HG02798 (cell line): ENCODE measurements around the gene VTI1A.

Source experiments
- ATAC-seq: cut with Tn5 transposase; IDR thresholded peaks from one replicate; pipeline ENCODE4 v1.9.1; 2021; ENCODE audit warnings: mild to moderate bottlenecking; ENCODE audit not compliant: unreplicated experiment, poor library complexity

Gene VTI1A

DNA sequence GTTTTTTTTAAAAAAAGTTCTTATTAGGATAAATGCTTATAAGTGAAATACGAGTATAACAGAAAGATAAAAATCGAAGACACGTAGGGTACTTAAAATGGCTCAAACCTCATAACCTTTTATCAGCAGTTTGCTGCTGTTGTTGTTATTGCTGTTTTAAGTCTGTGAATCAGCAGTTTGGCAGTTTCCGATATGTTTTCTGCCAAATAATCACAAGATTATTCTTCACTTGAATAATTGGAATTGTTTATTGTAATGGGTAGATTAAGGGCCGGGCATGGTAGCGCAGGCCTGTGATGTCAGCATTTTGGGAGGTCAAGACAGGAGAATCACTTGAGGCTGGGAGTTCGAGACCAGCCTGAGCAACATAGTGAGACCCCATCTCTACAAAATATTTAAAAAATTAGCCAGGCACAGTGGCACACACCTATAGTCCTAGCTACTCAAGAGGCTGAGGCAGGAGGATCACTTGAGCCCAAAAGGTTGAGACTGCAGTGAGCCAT is 177.6 kb downstream of the VTI1A start:
- no peak for ATAC-seq

GRCh38 chr10:112628951-112629609 is 182.1 kb downstream of the VTI1A start:
- ATAC-seq = no peak

GRCh38 chr10:112631501-112632400 is 184.7 kb downstream of the VTI1A start:
- ATAC-seq = no peak

DNA sequence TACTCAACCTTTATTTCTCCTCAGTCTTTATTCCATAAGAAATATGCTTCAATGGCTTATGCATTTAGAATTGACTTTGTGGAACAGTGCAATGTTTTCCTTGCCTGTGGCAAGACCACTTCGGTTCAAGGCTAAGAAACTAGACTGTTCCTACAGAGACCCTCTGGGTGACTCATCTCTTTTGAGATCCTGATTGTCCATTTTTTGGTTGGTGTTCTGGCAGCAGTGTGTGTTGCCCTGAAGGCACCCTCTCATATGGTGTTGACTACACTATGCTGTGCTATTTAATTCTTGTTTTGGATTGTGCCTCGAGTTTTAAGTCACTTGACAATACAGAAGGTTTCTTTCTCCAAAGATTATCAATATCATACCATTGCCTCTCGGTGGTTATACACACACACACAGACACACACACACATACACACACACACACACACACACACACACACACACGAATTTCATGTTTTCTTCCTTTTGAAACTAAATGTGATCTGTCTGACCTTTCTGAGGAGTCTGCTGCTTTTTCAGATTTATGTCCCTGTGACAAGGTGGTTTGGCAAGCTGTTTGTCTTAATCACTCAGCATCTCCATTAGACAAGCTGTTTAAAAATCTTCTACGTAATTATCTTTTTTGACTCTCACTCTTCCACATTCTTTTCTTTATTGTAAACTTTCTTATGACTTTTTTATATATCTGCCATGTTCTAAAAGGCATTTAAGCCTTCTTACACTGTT is 187.2 kb downstream of the VTI1A start:
- no peak for ATAC-seq

- ATAC-seq = no peak
Observed at GRCh38 chr10:112637901-112638300, 190.9 kb downstream of the VTI1A start.

- no peak for ATAC-seq
Observed at GRCh38 chr10:112639298-112639697, 192.3 kb downstream of the VTI1A start.

DNA sequence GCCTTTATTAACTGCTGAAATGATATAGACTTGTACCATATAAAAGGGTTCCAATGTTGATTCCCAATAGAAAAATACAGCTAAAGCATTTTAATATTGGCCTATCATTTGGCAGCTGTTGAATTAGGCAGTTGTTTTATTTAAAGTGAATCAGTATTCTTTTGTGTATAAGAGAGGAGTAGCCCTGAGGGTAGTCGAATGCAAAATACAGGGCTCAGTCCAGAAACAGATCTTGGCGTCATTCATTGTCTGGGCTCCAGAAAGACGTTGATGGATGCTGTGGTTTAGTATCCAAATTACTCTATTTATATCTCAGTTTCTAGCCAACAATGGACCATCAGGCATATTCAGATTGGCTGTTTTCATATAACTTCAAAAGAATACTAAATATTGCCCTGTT is 193.6 kb downstream of the VTI1A start:
- ATAC-seq = no peak

DNA sequence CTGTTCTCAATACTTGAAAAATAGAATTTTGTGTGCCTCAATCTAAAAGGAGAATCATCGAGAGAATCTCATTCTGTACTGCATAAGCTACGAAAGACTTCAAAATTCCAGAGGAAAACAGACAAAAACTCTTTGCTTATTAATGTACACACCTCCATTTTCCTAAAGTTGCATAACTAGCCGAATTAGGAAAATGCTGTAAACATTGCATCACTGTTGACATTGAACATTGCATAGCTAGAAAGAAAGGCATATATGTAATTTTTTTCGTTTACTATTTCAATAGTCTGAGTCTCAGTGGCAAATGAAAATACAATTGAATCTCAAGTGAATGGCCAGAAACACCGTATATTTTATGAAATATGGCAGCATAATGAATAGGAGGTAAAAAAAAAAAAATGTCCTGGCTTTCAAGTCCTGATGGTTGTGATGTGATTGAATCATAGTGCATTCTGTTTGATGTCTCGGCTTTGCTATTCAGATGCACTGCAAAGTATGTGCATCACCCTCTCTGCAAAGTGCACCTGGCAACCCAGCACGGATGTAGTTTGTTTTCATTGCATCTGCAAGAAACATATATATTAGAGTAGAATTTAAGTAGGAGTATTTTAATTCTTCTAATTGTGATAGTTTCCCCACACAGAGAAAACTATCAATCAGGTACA is 196.7 kb downstream of the VTI1A start:
- ATAC-seq = no peak

DNA sequence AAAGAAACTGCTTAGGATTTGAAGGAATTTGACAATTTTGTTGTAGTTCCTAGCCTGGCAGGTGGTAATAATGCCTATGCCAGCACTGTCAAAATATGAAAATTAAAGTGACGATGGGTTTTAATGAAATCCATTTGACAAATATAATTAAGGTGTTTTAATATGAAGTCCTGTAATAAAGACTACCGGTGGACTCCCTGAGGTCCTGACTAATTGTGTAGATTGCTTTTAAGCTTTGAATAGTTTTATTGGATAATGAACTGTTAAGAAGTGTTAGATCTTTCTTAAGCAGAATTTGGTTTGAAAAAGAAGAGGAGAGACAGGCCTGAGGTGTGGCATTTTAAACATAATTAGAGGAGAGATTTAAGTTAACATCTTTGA is 197.2 kb downstream of the VTI1A start:
- ATAC-seq = no peak

- no peak for ATAC-seq
Observed at GRCh38 chr10:112649006-112649821, 202.2 kb downstream of the VTI1A start.

DNA sequence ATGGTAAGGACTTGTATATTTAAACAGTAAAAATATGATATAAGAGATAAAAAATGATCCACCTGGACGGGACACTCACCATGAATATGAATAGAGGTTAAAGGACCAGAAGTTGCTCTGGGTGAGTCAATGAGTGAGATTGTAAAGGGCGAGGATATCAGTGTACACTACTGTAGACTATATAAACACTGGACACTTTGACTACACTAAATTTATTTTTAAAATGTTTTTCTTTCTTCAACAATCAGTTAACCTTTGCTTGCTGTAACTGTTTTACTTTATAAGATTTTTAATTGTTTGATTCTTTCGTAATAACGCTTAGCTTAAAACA is 202.8 kb downstream of the VTI1A start:
- ATAC-seq = no peak

DNA sequence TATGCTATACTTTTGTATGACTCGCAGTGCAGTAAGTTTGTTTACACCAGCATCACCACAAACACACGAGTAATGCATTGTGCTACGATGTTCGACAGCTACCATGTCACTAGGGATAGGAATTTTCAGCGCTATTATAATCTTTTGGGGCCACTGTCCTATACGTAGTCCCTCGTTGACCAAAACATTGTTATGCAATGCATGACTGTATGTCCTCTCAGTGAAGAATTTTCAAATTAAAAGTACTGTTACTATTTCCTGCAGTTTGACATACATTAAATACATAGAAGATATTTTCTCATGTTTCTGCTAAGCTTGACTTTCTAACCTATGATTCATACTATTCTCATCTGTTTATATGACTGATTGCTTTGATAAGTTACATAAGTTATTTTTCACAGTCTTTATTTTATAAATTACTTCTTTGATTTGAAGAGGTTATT is 203.6 kb downstream of the VTI1A start:
- ATAC-seq = no peak

- no peak for ATAC-seq
Observed at GRCh38 chr10:112653215-112653614, 206.2 kb downstream of the VTI1A start.

- ATAC-seq = no peak
Observed at GRCh38 chr10:112653851-112654250, 206.8 kb downstream of the VTI1A start.

GRCh38 chr10:112654794-112655193 is 207.8 kb downstream of the VTI1A start:
- ATAC-seq = no peak

DNA sequence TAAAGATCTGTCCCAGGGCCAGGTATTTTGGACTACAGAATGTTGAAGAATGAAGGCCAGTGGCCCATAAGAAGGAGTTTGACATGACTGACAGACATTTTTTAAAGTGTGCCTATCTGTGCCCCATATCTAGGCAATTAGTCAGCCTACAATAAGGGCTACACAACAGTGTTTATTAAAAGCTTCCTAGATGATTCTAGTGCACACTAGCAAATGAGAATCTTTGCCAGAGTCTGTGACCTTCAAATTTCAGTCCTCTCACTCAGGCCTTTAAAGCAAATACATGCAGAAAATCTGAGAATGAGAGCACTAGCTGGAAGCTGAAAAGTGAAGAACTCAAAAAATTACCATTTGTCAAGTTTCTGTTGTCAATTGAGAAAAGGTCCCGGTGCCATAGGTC is 208.7 kb downstream of the VTI1A start:
- no peak for ATAC-seq

DNA sequence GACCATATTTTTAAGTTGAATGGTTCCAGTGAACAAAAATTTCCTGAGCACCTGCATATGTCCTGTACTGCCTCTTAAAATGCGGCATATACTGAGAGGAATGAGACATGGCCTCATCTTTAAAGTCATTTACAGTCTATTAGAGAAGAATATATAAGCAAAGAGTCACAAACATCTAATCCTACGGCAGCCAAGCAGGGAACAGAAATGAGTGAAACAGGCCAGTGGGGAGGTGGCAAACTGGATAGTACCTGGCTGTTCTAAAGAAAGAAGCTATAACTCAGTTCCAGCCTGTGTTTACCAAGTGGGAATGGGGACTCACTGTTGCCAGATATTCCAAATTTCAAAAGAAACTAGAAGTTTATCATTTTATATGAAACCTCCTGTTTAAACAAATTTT is 211.4 kb downstream of the VTI1A start:
- ATAC-seq = no peak

DNA sequence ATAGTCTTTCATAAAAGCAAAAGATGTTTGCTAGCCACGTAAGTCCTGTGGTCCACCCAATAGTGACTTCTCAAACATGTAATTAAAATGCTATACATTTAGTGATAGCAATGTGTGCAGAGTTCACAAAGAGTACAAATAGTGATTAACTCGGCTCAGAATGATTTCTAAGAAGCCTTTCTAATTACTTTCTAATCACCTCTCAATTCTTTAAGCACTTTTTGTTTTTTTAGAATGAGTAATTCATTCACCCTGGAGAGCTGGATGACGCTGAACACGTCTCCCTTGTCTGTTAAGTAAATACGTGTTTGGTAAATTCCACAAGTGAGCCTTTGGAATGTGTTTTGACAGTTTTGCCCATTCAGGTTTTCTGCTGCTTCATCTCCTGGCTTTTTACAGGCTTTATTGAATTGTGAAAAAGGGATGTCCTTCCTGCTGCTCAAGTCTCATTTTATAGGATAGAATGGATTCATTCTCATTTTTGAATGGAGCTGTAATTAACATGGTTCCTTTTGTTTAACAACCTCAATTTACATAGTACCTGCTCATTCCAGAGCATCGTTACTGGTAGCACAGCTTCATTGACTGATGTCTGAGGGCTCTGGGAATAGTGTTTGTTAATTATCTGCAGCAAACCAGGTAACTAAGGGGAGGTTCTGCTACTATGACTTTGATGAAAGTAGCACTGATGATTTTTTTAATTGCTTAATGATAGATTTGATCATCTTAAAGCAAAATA is 212.1 kb downstream of the VTI1A start:
- ATAC-seq = no peak
